PC-3 (cell line): ENCODE measurements around the gene CRYBB2. TPM values are rescaled to one million over a fixed set of nuclear protein-coding genes. Genes with fewer than 3 reads are reported as not detected.
"Not testable (repeated sequence)": the region's sequence is repeated elsewhere in the genome, so short reads cannot be mapped to it uniquely, and the experiment has no call there.

Source experiments
- ATAC-seq: fragments of 200-7000 bp; cut with Tn5 transposase; 2 replicates; pipeline ENCODE4 v1.9.1; 2020; ENCODE audit warnings: mild to moderate bottlenecking, moderate library complexity
- BruUV-seq: library from RNA; stranded (reverse); fragments of 400-500 nt; replicated peaks from 2 replicates; lab custom pipeline; 2021; lab: Mats Ljungman, UMichigan
- CTCF ChIA-PET: fragments of 300-600 bp; sonication (Branson Sonifier 250); formaldehyde crosslinking; loops from one replicate; lab custom pipeline; 2022; ENCODE audit warnings: antibody characterized with exemption; lab: Charles Lee
- POLR2A ChIA-PET: fragments of 300-600 bp; sonication (Branson Sonifier 250); formaldehyde crosslinking; loops from one replicate; lab custom pipeline; 2022; ENCODE audit warnings: antibody characterized with exemption; ENCODE audit not compliant: unreplicated experiment; lab: Charles Lee
- DNase-seq: peaks from one replicate; pipeline ENCODE4 v3.0.0-alpha.2; 2015
- H2AFZ ChIP-seq: fragments of 300-600 bp; sonication (generic); 2 replicates; pipeline ENCODE4 v1.6.0; 2016; ENCODE audit warnings: antibody characterized with exemption, low read length
- H3F3A ChIP-seq: fragments of 300-600 bp; sonication (generic); one replicate; pipeline ENCODE4 v1.6.0; 2017; ENCODE audit warnings: antibody characterized with exemption, low read length, control low read depth, mild to moderate bottlenecking; ENCODE audit not compliant: unreplicated experiment
- H3K27ac ChIP-seq: fragments of 300-600 bp; sonication (generic); 2 replicates; pipeline ENCODE4 v1.5.1; 2016; ENCODE audit warnings: mild to moderate bottlenecking, low read length
- H3K27me3 ChIP-seq: fragments of 300-600 bp; sonication (generic); 2 replicates; pipeline ENCODE4 v1.6.1; 2016; ENCODE audit warnings: low read length, mixed read lengths
- H3K36me3 ChIP-seq: fragments of 300-600 bp; sonication (generic); 2 replicates; pipeline ENCODE4 v1.6.1; 2016; ENCODE audit warnings: low read depth, mixed run types, low read length, mixed read lengths
- H3K4me1 ChIP-seq: fragments of 300-600 bp; sonication (generic); 2 replicates; pipeline ENCODE4 v1.5.1; 2016; ENCODE audit warnings: low read length; ENCODE audit not compliant: insufficient read depth
- H3K4me2 ChIP-seq: fragments of 300-600 bp; sonication (generic); 2 replicates; pipeline ENCODE4 v1.6.0; 2016; ENCODE audit warnings: low read length
- H3K4me3 ChIP-seq: fragments of 300-600 bp; sonication (generic); 2 replicates; pipeline ENCODE4 v1.5.1; 2016; ENCODE audit warnings: mild to moderate bottlenecking, low read length, mixed read lengths
- H3K79me2 ChIP-seq: fragments of 300-600 bp; sonication (generic); 2 replicates; pipeline ENCODE4 v1.6.1; 2017; ENCODE audit warnings: low read length, mixed read lengths
- H3K9ac ChIP-seq: fragments of 300-600 bp; sonication (generic); 2 replicates; pipeline ENCODE4 v1.6.0; 2016; ENCODE audit warnings: mild to moderate bottlenecking, low read length
- H3K9me2 ChIP-seq: fragments of 300-600 bp; sonication (generic); replicated peaks from 2 replicates; pipeline ENCODE4 v1.6.1; 2016; ENCODE audit warnings: mixed run types, low read length, mixed read lengths
- H3K9me3 ChIP-seq: fragments of 300-600 bp; sonication (generic); 2 replicates; pipeline ENCODE4 v1.6.1; 2016; ENCODE audit warnings: low read length, mixed read lengths
- H4K20me1 ChIP-seq: fragments of 300-600 bp; sonication (generic); 2 replicates; pipeline ENCODE4 v1.6.1; 2016; ENCODE audit warnings: low read length, mixed read lengths
- CTCF ChIP-seq: fragments of 300-600 bp; sonication (generic); conservative IDR thresholded peaks from 2 replicates; pipeline ENCODE4 v1.5.1; 2017; ENCODE audit warnings: antibody characterized with exemption, low read depth, mild to moderate bottlenecking, low read length
- EZH2 ChIP-seq: fragments of 300-600 bp; sonication (generic); IDR thresholded peaks from one replicate; pipeline ENCODE4 v1.6.1; 2017; ENCODE audit warnings: antibody characterized with exemption, mild to moderate bottlenecking, low read length; ENCODE audit not compliant: unreplicated experiment
- EZH2phosphoT487 ChIP-seq: fragments of 300-600 bp; sonication (generic); IDR thresholded peaks from 2 replicates; pipeline ENCODE4 v1.6.1; 2018; ENCODE audit warnings: mild to moderate bottlenecking, antibody characterized with exemption, low read length, borderline replicate concordance
- intact Hi-C: fragments of 100-400 bp; cut with micrococcal nuclease; formaldehyde crosslinking; loops from 2 replicates; pipeline ENCODE4 v1.9.0; 2023
- total RNA-seq: library from RNA; depleted of rRNA; stranded (reverse); fragments of >200 nt; gene quantifications from 2 replicates; pipeline ENCODE4 v1.2.3, GENCODE V29; 2014

Gene CRYBB2
- total RNA-seq, 1 experiment from 2014 or later: not detected

- H3K4me2 ChIP-seq: no peak overlapping the region
- no peak for ATAC-seq
- no peak overlapping the region for H3K27ac ChIP-seq
- POLR2A ChIA-PET: no interaction called here
- no peaks in the 10 kb centered on the region for H3K4me1 ChIP-seq
- H2AFZ ChIP-seq: no peak overlapping the region
- H3K9me3 ChIP-seq: no peaks in the 10 kb centered on the region
- H3K9ac ChIP-seq: no peak overlapping the region
- H3K27me3 ChIP-seq: no peaks in the 10 kb centered on the region
- BruUV-seq: no TSS peak
- intact Hi-C loops: no loop called here
- H4K20me1 ChIP-seq: no peaks in the 10 kb centered on the region
- no peak overlapping the region for H3K4me3 ChIP-seq
- H3K36me3 ChIP-seq: no peaks in the 10 kb centered on the region
- H3K9me2 ChIP-seq: no peaks in the 10 kb centered on the region
- TF ChIP-seq CTCF (no peak), EZH2phosphoT487 (no peak), EZH2 (no peak)
- CTCF ChIA-PET: no interaction called here
- DNase-seq: no peak
- H3F3A ChIP-seq: no peaks in the 10 kb centered on the region
- no peaks in the 10 kb centered on the region for H3K79me2 ChIP-seq
Observed at GRCh38 chr22:25201557-25202273, 17.7 kb upstream of the CRYBB2 start.

GRCh38 chr22:25202290-25202921, 17.0 kb upstream of the CRYBB2 start:
- H3K4me3 ChIP-seq: no peak overlapping the region
- H3F3A ChIP-seq: no peaks in the 10 kb centered on the region
- peak; percentile 67 for DNase-seq
- H3K4me1 ChIP-seq: no peaks in the 10 kb centered on the region
- TF ChIP-seq CTCF (peak; percentile 80), EZH2phosphoT487 (no peak)
- intact Hi-C loops: no loop called here
- ChIA-PET CTCF (interaction anchor here (0.5 kb wide), 1 partner anchor 1158 kb away, joined by 3 read pairs; no protein-coding TSS in a partner anchor), POLR2A (no interaction called here)
- no peaks in the 10 kb centered on the region for H3K36me3 ChIP-seq
- H4K20me1 ChIP-seq: no peaks in the 10 kb centered on the region
- H3K27me3 ChIP-seq: no peaks in the 10 kb centered on the region
- no peak overlapping the region for H2AFZ ChIP-seq
- H3K4me2 ChIP-seq: no peak overlapping the region
- no peak overlapping the region for H3K9ac ChIP-seq
- H3K9me3 ChIP-seq: no peaks in the 10 kb centered on the region
- peak; percentile 64 for ATAC-seq
- no peaks in the 10 kb centered on the region for H3K9me2 ChIP-seq
- no peak overlapping the region for H3K27ac ChIP-seq
- no TSS peak for BruUV-seq
- H3K79me2 ChIP-seq: no peaks in the 10 kb centered on the region

- no peaks in the 10 kb centered on the region for H3K79me2 ChIP-seq
- H3K9me3 ChIP-seq: no peaks in the 10 kb centered on the region
- no TSS peak for BruUV-seq
- H4K20me1 ChIP-seq: no peaks in the 10 kb centered on the region
- H3F3A ChIP-seq: no peaks in the 10 kb centered on the region
- no peak overlapping the region for H3K4me3 ChIP-seq
- H2AFZ ChIP-seq: no peak overlapping the region
- no peak for TF ChIP-seq EZH2phosphoT487
- TF ChIP-seq CTCF: no peak
- no peak for TF ChIP-seq EZH2
- H3K9ac ChIP-seq: no peak overlapping the region
- H3K4me1 ChIP-seq: no peaks in the 10 kb centered on the region
- DNase-seq (no peak), ATAC-seq (no peak)
- no peak overlapping the region for H3K27ac ChIP-seq
- no peaks in the 10 kb centered on the region for H3K9me2 ChIP-seq
- H3K27me3 ChIP-seq: no peaks in the 10 kb centered on the region
- CTCF ChIA-PET: interaction anchor here (0.5 kb wide), 1 partner anchor 1157 kb away, joined by 3 read pairs; no protein-coding TSS in a partner anchor
- intact Hi-C loops: no loop called here
- H3K36me3 ChIP-seq: no peaks in the 10 kb centered on the region
- no peak overlapping the region for H3K4me2 ChIP-seq
- POLR2A ChIA-PET: no interaction called here
Observed at GRCh38 chr22:25203082-25203481, 16.4 kb upstream of the CRYBB2 start.

- H3K4me1 ChIP-seq, BruUV-seq, H2AFZ ChIP-seq, H3K79me2 ChIP-seq, H3K4me3 ChIP-seq, H3K27me3 ChIP-seq, H3K36me3 ChIP-seq, H3K9me3 ChIP-seq, H3K4me2 ChIP-seq, H4K20me1 ChIP-seq, H3K9ac ChIP-seq, POLR2A ChIA-PET, intact Hi-C loops, H3K27ac ChIP-seq, DNase-seq, ATAC-seq, CTCF ChIA-PET, H3F3A ChIP-seq, H3K9me2 ChIP-seq: not testable (repeated sequence)
Observed at GRCh38 chr22:25204547-25204946, 14.9 kb upstream of the CRYBB2 start.
